Upper lobe of left lung (tissue), 6 donors: Measurements from ENCODE around the gene SERPINB1. TPM values are rescaled to one million over a fixed set of nuclear protein-coding genes. Genes with fewer than 3 reads are reported as not detected.
"Not testable (repeated sequence)": the region's sequence is repeated elsewhere in the genome, so short reads cannot be mapped to it uniquely, and the experiment has no call there.

Source experiments
- ATAC-seq, 2 donors: fragments of 200-7000 bp; cut with Tn5 transposase; one replicate each; pipeline ENCODE4 v1.9.1; 2022; ENCODE audit warnings: mild to moderate bottlenecking in 2 of 2, moderate library complexity in 2 of 2; ENCODE audit not compliant: low FRiP score in 2 of 2
- DNase-seq, 2 donors: peaks; one replicate each; pipeline ENCODE4 v3.0.0-alpha.2; 2019 to 2020
- H3K27ac ChIP-seq, 4 donors: fragments of 200-600 bp; sonication (generic); one replicate each; pipeline ENCODE4 v1.5.1; 2016 to 2019
- H3K27me3 ChIP-seq, 4 donors: fragments of 200-600 bp; sonication (generic); one replicate each; pipeline ENCODE4 v1.5.1; 2017 to 2019
- H3K36me3 ChIP-seq, 4 donors: fragments of 200-600 bp; sonication (generic); one replicate each; pipeline ENCODE4 v1.5.1; 2016 to 2019
- H3K4me1 ChIP-seq, 4 donors: fragments of 200-600 bp; sonication (generic); one replicate each; pipeline ENCODE4 v1.5.1; 2018 to 2019
- H3K4me3 ChIP-seq, 4 donors: fragments of 200-600 bp; sonication (generic); one replicate each; pipeline ENCODE4 v1.5.1; 2017 to 2019; ENCODE audit warnings: mild to moderate bottlenecking in 2 of 4, moderate library complexity in 1 of 4
- H3K9me3 ChIP-seq, 4 donors: fragments of 200-600 bp; sonication (generic); one replicate each; pipeline ENCODE4 v1.5.1; 2018 to 2019
- CTCF ChIP-seq, 6 experiments: fragments of 450-650 bp in 4 of 6; fragments of 200-600 bp in 2 of 6; sonication (generic) in 2 of 6; IDR thresholded peaks; one replicate each; pipeline ENCODE4 v1.5.1; 2016 to 2019; ENCODE audit warnings: antibody characterized with exemption in 6 of 6
- EP300 ChIP-seq, 4 donors: sonication (generic); formaldehyde crosslinking; IDR thresholded peaks; one replicate each; pipeline ENCODE4 v1.5.1; 2017; ENCODE audit warnings: antibody characterized with exemption in 4 of 4, control low read depth in 2 of 4
- POLR2A ChIP-seq, 4 donors: fragments of 450-650 bp; IDR thresholded peaks; one replicate each; pipeline ENCODE4 v1.5.1; 2016 to 2017; ENCODE audit warnings: antibody characterized with exemption in 4 of 4, mild to moderate bottlenecking in 2 of 4
- POLR2AphosphoS5 ChIP-seq, 2 donors: sonication (generic); formaldehyde crosslinking; IDR thresholded peaks; one replicate each; pipeline ENCODE4 v1.5.1; 2017; ENCODE audit warnings: antibody characterized with exemption in 2 of 2
- WGBS, 2 donors: methylation state at CpG; one replicate each; pipeline ENCODE4 v1.1.5; 2017 to 2018; 5-methylcytosine and 5-hydroxymethylcytosine counted together
- total RNA-seq, 6 donors: library from RNA; depleted of rRNA in 4 of 6; stranded (reverse); fragments of >200 nt in 4 of 6; gene quantifications; one replicate each; pipeline versions ENCODE4 v1.1.0 to v1.2.1, GENCODE V29; 2016 to 2021
- donor health status: DM: no; HTN: no; CAD: no; lungs with moderate emphysema.
- donor health status: DM: no; HTN: yes; CAD: no; lungs with severe emphysema.

The SERPINB1 gene
- total RNA-seq, 6 donors from 2014 or later, result 56.6 to 184 (median 102) TPM

GRCh38 chr6:2805031-2805430, 36.6 kb downstream of the SERPINB1 start:
- peaks cover 18 to 44% (median 23%) of the 10 kb centered on the region in 4 donors for H3K4me1 ChIP-seq
- no peaks in the 10 kb centered on the region for H3K9me3 ChIP-seq
- no peaks in the 10 kb centered on the region for H3K27me3 ChIP-seq
- ATAC-seq (no peak), DNase-seq (no peak)
- no peak overlapping the region for H3K27ac ChIP-seq
- H3K36me3 ChIP-seq, result no peaks in the 10 kb centered on the region
- H3K4me3 ChIP-seq, result no peak overlapping the region
- no peak for TF ChIP-seq POLR2AphosphoS5 (IDR thresholded peaks at IDR 0.05)
- 95 to 97% methylated on average over 13 to 14 of the region's 14 CpGs for WGBS, 2 donors

GRCh38 chr6:2804516-2804915, 37.1 kb downstream of the SERPINB1 start:
- no peaks in the 10 kb centered on the region for H3K27me3 ChIP-seq
- TF ChIP-seq CTCF (IDR thresholded peaks at IDR 0.05), result no peak
- no peak for TF ChIP-seq POLR2AphosphoS5 (IDR thresholded peaks at IDR 0.05)
- TF ChIP-seq EP300 (IDR thresholded peaks at IDR 0.05), result no peak
- no peak for TF ChIP-seq POLR2A (IDR thresholded peaks at IDR 0.05)
- H3K4me3 ChIP-seq, result no peak overlapping the region
- H3K36me3 ChIP-seq, result no peaks in the 10 kb centered on the region
- 62 to 72% methylated on average over 6 of the region's 6 CpGs for WGBS, 2 donors
- H3K4me1 ChIP-seq, result peaks cover 12 to 44% (median 24%) of the 10 kb centered on the region in 4 donors
- ATAC-seq, result no peak
- no peak for DNase-seq
- H3K27ac ChIP-seq, result no peak overlapping the region
- no peaks in the 10 kb centered on the region for H3K9me3 ChIP-seq

GRCh38 chr6:2803731-2804429, 37.8 kb downstream of the SERPINB1 start:
- no peaks in the 10 kb centered on the region for H3K36me3 ChIP-seq
- no peaks in the 10 kb centered on the region for H3K9me3 ChIP-seq
- 70 to 77% methylated on average over 4 to 7 of the region's 7 CpGs for WGBS, 2 donors
- ATAC-seq (no peak), DNase-seq (no peak)
- H3K27ac ChIP-seq, result no peak overlapping the region
- H3K27me3 ChIP-seq, result no peaks in the 10 kb centered on the region
- no peak overlapping the region for H3K4me3 ChIP-seq
- TF ChIP-seq CTCF (IDR thresholded peaks at IDR 0.05) (no peak), POLR2AphosphoS5 (IDR thresholded peaks at IDR 0.05) (no peak), POLR2A (IDR thresholded peaks at IDR 0.05) (no peak), EP300 (IDR thresholded peaks at IDR 0.05) (no peak)
- peaks cover 9 to 40% (median 24%) of the 10 kb centered on the region in 4 donors for H3K4me1 ChIP-seq

- H3K4me1 ChIP-seq, result peaks cover 6 to 42% (median 25%) of the 10 kb centered on the region in 4 donors
- no peaks in the 10 kb centered on the region for H3K36me3 ChIP-seq
- H3K9me3 ChIP-seq, result no peaks in the 10 kb centered on the region
- no peaks in the 10 kb centered on the region for H3K27me3 ChIP-seq
- 93 to 95% methylated on average over 7 to 8 of the region's 8 CpGs for WGBS, 2 donors
- DNase-seq (no peak), ATAC-seq (no peak)
- H3K27ac ChIP-seq, result no peak overlapping the region
- TF ChIP-seq POLR2AphosphoS5 (IDR thresholded peaks at IDR 0.05), result no peak
- TF ChIP-seq CTCF (IDR thresholded peaks at IDR 0.05), result no peak
- no peak for TF ChIP-seq POLR2A (IDR thresholded peaks at IDR 0.05)
- no peak for TF ChIP-seq EP300 (IDR thresholded peaks at IDR 0.05)
- H3K4me3 ChIP-seq, result no peak overlapping the region
Observed at GRCh38 chr6:2802521-2803060, 39.1 kb downstream of the SERPINB1 start.

- H3K4me3 ChIP-seq, DNase-seq, H3K36me3 ChIP-seq, H3K27me3 ChIP-seq, H3K27ac ChIP-seq, ATAC-seq, H3K9me3 ChIP-seq: not testable (repeated sequence)
- 89 to 100% methylated on average over 2 of the region's 4 CpGs for WGBS, 2 donors
- H3K4me1 ChIP-seq, result peaks cover 13 to 47% (median 30%) of the 10 kb centered on the region in 4 donors
Observed at GRCh38 chr6:2801687-2802086, 40.0 kb downstream of the SERPINB1 start.
